CD4-positive, alpha-beta memory T cell (primary cell): Measurements from ENCODE around the gene VPS72. TPM values are rescaled to one million over a fixed set of nuclear protein-coding genes. Genes with fewer than 3 reads are reported as not detected.

Experiments used
- CTCF ChIA-PET: fragments of 350-600 bp; sonication (Branson Sonifier 250); formaldehyde crosslinking; loops from one replicate; lab custom pipeline; 2021; ENCODE audit warnings: inconsistent platforms; ENCODE audit not compliant: partially characterized antibody; lab: Charles Lee
- POLR2A ChIA-PET: fragments of 350-600 bp; sonication (Branson Sonifier 250); formaldehyde crosslinking; loops from one replicate; lab custom pipeline; 2021; ENCODE audit not compliant: partially characterized antibody; lab: Charles Lee
- DNase-seq, 5 donors: peaks; one replicate each; pipeline versions ENCODE4 v3.0.0 to v3.0.0-alpha.2; 2020 to 2022; ENCODE audit warnings: mixed read lengths in 1 of 5
- H3K27ac ChIP-seq: one replicate; pipeline ENCODE4 v1.7.0; 2013; ENCODE audit warnings: low read depth, low read length
- H3K27me3 ChIP-seq: 2 replicates; pipeline ENCODE4 v1.7.0; 2013; ENCODE audit warnings: mild to moderate bottlenecking, low read length, moderate library complexity; ENCODE audit not compliant: insufficient read depth
- H3K36me3 ChIP-seq: 2 replicates; pipeline ENCODE4 v1.7.0; 2013; ENCODE audit warnings: mild to moderate bottlenecking, low read length, moderate library complexity; ENCODE audit not compliant: insufficient read depth
- H3K4me1 ChIP-seq: 2 replicates; pipeline ENCODE4 v1.7.0; 2013; ENCODE audit warnings: mild to moderate bottlenecking, low read length, moderate library complexity; ENCODE audit not compliant: insufficient read depth
- H3K4me3 ChIP-seq, 2 donors: one replicate each; pipeline ENCODE4 v1.7.0; 2013; ENCODE audit warnings: low read length in 2 of 2, mild to moderate bottlenecking in 1 of 2
- H3K9me3 ChIP-seq, 2 donors: one replicate each; pipeline ENCODE4 v1.7.0; 2013; ENCODE audit warnings: low read length in 2 of 2, control low read depth in 1 of 2; ENCODE audit not compliant: control insufficient read depth in 1 of 2
- H3K27ac Mint-ChIP-seq, 7 donors: one replicate each; pipeline ENCODE4 v1.8.0; 2020 to 2021; ENCODE audit warnings: mixed read lengths in 7 of 7, mild to moderate bottlenecking in 6 of 7, inconsistent platforms in 3 of 7, moderate library complexity in 3 of 7
- H3K27me3 Mint-ChIP-seq, 2 donors: one replicate each; pipeline ENCODE4 v1.8.0; 2020 to 2021; ENCODE audit warnings: mixed read lengths in 2 of 2
- H3K36me3 Mint-ChIP-seq, 2 donors: one replicate each; pipeline ENCODE4 v1.8.0; 2020 to 2021; ENCODE audit warnings: mixed read lengths in 2 of 2, inconsistent platforms in 1 of 2, mild to moderate bottlenecking in 1 of 2
- H3K4me1 Mint-ChIP-seq, 4 donors: one replicate each; pipeline ENCODE4 v1.8.0; 2020 to 2021; ENCODE audit warnings: mixed read lengths in 4 of 4, mild to moderate bottlenecking in 1 of 4
- H3K4me3 Mint-ChIP-seq, 8 donors: one replicate each; pipeline ENCODE4 v1.8.0; 2020 to 2021; ENCODE audit warnings: mixed read lengths in 8 of 8, mild to moderate bottlenecking in 7 of 8, moderate library complexity in 6 of 8, inconsistent platforms in 3 of 8
- H3K9me3 Mint-ChIP-seq, 8 donors: one replicate each; pipeline ENCODE4 v1.8.0; 2020 to 2021; ENCODE audit warnings: mixed read lengths in 8 of 8, mild to moderate bottlenecking in 5 of 8, inconsistent platforms in 3 of 8, moderate library complexity in 1 of 8
- intact Hi-C: fragments of 100-400 bp; cut with micrococcal nuclease; formaldehyde crosslinking; loops from one replicate; pipeline ENCODE4 v1.15.1; 2023
- polyA plus RNA-seq, 2 donors: library from polyadenylated mRNA; unstranded; fragments of 300-500 nt; fragmentation: Illumina TruSeq; gene quantifications; one replicate each; pipeline ENCODE4 v1.2.3, GENCODE V29; 2021
- total RNA-seq, 2 experiments: library from RNA; stranded (reverse); gene quantifications; one replicate each; pipeline ENCODE4 v1.2.3, GENCODE V29; 2021

Gene VPS72
- total and polyA plus RNA-seq, 4 experiments from 2014 or later = 68.1 to 102 (median 74.5) TPM

DNA sequence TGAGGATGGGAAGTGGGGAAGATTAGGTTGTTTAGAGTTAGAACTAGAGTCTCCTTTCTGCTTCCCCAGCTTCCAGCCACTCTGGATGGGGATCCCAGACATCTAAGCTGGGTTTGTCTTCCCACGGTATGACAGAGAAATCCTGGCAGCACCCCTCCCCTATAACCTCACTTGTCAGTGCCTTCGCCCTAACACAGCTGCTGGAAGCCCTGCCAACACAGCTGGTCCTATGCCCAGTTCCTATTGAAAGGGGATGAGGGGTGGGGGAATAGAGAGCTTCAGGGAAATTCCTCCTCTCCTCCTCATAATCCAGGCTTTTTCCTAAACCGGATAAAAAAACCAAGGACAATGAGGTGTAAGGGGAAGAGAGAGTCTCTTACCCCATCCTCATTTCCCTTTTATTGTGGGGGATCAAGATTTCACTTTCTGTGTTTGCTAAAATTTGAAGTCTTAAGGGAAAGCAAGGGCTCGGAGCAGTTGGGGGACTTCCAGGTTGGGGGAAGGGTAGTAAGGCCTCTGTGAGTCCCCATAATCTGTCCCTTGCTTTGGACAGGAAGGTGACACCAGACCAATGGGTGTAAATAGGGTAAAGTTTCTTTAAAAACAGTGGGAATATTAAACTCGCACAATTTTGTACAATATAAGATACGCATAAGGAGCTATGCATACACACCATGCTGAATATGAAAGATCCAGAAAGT is 14.8 kb downstream of the VPS72 start:
- Histone ChIP-seq H3K36me3 (peaks cover 49% of the 10 kb centered on the region), H3K4me3 (no peak overlapping the region), H3K27me3 (no peaks in the 10 kb centered on the region), H3K9me3 (no peaks in the 10 kb centered on the region), H3K27ac (no peak overlapping the region), H3K4me1 (no peaks in the 10 kb centered on the region)
- Mint-ChIP-seq H3K4me3 (no peak overlapping the region), H3K4me1 (peaks cover 0 to 2% (median under 1%) of the 10 kb centered on the region in 4 donors), H3K27me3 (no peaks in the 10 kb centered on the region), H3K27ac (peak overlapping the region in 5 of 7 donors; percentile 7 to 78 (median 29)), H3K9me3 (no peaks in the 10 kb centered on the region), H3K36me3 (peaks cover 39 to 77% of the 10 kb centered on the region in 2 donors)
- intact Hi-C loops = no loop called here
- no peak for DNase-seq
- ChIA-PET CTCF (interaction anchor here (0.7 to 2.1 kb wide), 5 partner anchors 9 to 165 kb away, joined by 3 to 13 read pairs (median 5); no protein-coding TSS in a partner anchor), POLR2A (interaction anchor here (2.2 kb wide), 1 partner anchor 9 kb away, joined by 9 read pairs; the partner anchor contains the start of genes LYSMD1 and SCNM1)

DNA sequence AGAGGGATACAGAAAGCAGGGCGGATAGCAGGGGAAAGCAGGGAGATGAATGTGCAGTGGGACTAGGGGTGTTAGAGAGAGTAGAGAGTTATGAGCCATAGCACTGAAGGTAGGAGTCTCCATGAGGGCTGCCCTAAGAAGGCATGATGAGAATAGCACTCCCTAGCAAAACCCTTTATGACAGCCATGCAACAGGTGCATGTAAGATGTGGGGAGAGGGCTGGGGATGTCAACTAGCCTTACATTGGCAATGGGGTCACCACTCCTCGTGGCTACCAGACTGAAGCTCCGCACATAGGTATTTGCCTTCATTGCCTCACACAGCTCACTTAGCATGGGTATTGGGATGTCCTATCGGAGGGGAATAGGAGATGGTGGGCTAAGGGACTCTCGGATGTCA is 18.8 kb downstream of the VPS72 start:
- Histone ChIP-seq H3K4me1 (peaks cover 14% of the 10 kb centered on the region), H3K4me3 (no peak overlapping the region), H3K27ac (no peak overlapping the region), H3K9me3 (no peaks in the 10 kb centered on the region), H3K27me3 (no peaks in the 10 kb centered on the region), H3K36me3 (peaks cover 36% of the 10 kb centered on the region)
- intact Hi-C loops = no loop called here
- H3K9me3 Mint-ChIP-seq = peaks cover 0 to under 1% (median 0%) of the 10 kb centered on the region in 8 donors
- ChIA-PET POLR2A (interaction anchor here (0.6 to 6.9 kb wide), 4 partner anchors 13 to 542 kb away, joined by 3 to 79 read pairs (median 10); partner anchors contain the start of genes TNFAIP8L2 and VPS72), CTCF (interaction anchor here (1.3 to 2.6 kb wide), 2 partner anchors 15 to 72 kb away, joined by 3 to 5 read pairs; partner anchors contain the start of gene TNFAIP8L2)
- H3K4me3 Mint-ChIP-seq = no peak overlapping the region
- H3K27ac Mint-ChIP-seq = peak overlapping the region in 4 of 7 donors; percentile 19 to 71 (median 50)
- H3K36me3 Mint-ChIP-seq = peaks cover 32 to 67% of the 10 kb centered on the region in 2 donors
- H3K4me1 Mint-ChIP-seq = peaks cover 10 to 17% (median 14%) of the 10 kb centered on the region in 4 donors
- no peaks in the 10 kb centered on the region for H3K27me3 Mint-ChIP-seq
- no peak for DNase-seq

DNA sequence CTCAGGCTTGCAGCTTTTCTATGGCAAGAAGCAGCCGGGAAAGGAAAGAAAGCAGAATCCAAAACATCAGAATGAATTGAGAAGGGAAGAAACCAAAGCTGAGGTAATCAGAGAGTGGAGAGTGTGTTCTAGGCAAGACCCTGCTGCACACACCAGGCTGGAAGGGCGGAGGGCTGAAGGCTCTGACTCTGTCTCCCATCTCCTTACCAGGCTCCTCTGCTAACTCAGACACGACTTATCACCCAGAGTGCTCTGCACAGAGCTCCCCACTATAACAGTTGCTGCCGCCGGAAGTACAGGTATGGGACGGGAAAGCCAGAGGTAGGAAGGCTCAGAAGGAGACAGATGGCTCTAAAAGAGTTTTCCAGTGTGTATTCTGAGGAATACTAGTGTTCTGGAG is 22.9 kb downstream of the VPS72 start:
- peaks cover 2% of the 10 kb centered on the region in 2 donors for H3K27me3 Mint-ChIP-seq
- peak overlapping the region; percentile 73 for H3K27ac ChIP-seq
- POLR2A ChIA-PET = interaction anchor here (0.6 to 6.9 kb wide), 11 partner anchors 8 to 812 kb away, joined by 3 to 79 read pairs (median 7); partner anchors contain the start of genes MINDY1, PIP5K1A, TMOD4 and TNFAIP8L2
- CTCF ChIA-PET = interaction anchor here (1.2 to 3.5 kb wide), 3 partner anchors 10 to 67 kb away, joined by 4 to 17 read pairs (median 6); partner anchors contain the start of gene TNFAIP8L2
- H3K4me1 ChIP-seq = peaks cover 30% of the 10 kb centered on the region
- intact Hi-C loops = no loop called here
- H3K27ac Mint-ChIP-seq = peak overlapping the region; percentile 26 to 98 (median 81)
- H3K4me3 ChIP-seq = peak overlapping the region in 1 of 2 donors; percentile 91
- H3K4me3 Mint-ChIP-seq = peak overlapping the region; percentile 94 to 100 (median 98)
- peaks cover 0 to 5% (median 0%) of the 10 kb centered on the region in 8 donors for H3K9me3 Mint-ChIP-seq
- no peaks in the 10 kb centered on the region for H3K27me3 ChIP-seq
- peaks cover 21 to 51% (median 38%) of the 10 kb centered on the region in 4 donors for H3K4me1 Mint-ChIP-seq
- H3K36me3 Mint-ChIP-seq = peaks cover 29 to 61% of the 10 kb centered on the region in 2 donors
- H3K9me3 ChIP-seq = no peaks in the 10 kb centered on the region
- no peak for DNase-seq
- peaks cover 27% of the 10 kb centered on the region for H3K36me3 ChIP-seq

DNA sequence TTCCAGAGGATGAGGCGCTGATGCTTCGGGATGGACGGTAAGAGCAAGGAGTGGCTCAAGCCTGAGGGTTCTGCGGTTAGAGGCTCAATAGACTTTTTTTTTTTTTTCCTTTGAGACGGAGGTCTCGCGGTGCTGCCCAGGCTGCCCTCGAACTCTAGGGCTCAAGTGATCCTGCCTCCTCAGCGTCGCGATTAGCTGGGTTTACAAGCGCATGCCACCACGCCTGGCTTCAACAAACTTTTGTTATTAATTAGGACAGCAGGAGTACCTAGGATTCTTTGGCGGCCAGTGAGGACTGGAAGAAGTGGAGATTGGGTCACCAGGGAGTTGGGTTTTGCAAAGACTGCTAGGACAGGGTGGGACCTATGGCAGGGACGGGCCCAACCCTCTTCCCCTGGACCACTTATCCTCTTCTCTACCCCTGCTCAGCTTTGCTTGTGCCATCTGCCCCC is 23.5 kb downstream of the VPS72 start:
- Mint-ChIP-seq H3K27me3 (peaks cover 2% of the 10 kb centered on the region in 2 donors), H3K9me3 (peaks cover 0 to 5% (median 0%) of the 10 kb centered on the region in 8 donors), H3K36me3 (peaks cover 35 to 63% of the 10 kb centered on the region in 2 donors), H3K4me3 (peak overlapping the region; percentile 94 to 100 (median 98)), H3K27ac (peak overlapping the region; percentile 93 to 99 (median 98)), H3K4me1 (peaks cover 26 to 57% (median 43%) of the 10 kb centered on the region in 4 donors)
- POLR2A ChIA-PET = interaction anchor here (0.6 to 6.9 kb wide), 18 partner anchors 9 to 811 kb away, joined by 3 to 79 read pairs (median 4); partner anchors contain the start of genes C1orf56, MINDY1, PIP5K1A and PSMD4
- intact Hi-C loops = loop anchor here (1.0 kb wide), 3 partner anchors 24 to 88 kb away; partner anchors contain the start of genes PIP5K1A, PSMD4 and VPS72
- Histone ChIP-seq H3K4me3 (peak overlapping the region; percentile 91 to 99), H3K4me1 (peaks cover 36% of the 10 kb centered on the region), H3K9me3 (no peaks in the 10 kb centered on the region), H3K27ac (peak overlapping the region; percentile 73), H3K36me3 (peaks cover 27% of the 10 kb centered on the region), H3K27me3 (no peaks in the 10 kb centered on the region)
- CTCF ChIA-PET = interaction anchor here (0.7 to 3.5 kb wide), 6 partner anchors 9 to 174 kb away, joined by 3 to 17 read pairs (median 5); partner anchors contain the start of genes TMOD4, TNFAIP8L2 and VPS72
- DNase-seq = no peak

DNA sequence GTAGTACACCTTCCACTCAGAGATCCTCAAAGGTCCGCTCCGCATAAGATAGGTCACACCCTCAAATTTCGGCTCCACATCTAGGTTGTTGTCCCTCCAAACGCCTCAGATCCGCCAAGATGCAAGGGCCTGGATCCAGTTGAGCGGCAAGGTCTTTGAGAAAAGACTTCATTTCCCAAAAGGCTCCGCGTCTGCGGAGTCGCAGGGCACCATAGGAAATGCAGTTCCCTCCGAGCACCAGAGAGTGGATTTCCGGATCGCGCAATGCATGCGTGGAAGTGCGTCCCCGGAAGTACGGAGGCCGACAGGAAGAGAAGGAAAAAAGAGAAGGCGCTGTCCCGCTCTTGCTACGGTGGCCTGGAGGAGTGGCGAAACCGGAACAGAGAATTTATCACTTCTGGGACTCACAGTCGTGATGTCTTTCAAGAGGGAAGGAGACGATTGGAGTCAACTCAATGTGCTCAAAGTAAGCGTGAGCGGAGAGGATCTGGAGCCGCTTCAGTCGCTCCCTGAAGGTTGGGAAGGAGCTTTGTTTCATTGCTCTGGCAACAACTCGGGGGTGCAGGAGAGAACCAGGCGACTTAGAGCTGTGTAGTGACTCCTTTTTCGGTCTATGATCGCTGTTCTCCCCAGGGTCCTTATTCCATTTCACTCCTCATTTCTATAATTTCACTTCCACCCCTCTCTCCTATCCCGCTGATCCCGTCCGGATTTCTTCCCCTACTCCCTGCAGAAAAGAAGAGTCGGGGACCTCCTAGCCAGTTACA is 24.1 kb downstream of the VPS72 start, which contains the start of the genes LYSMD1 and SCNM1:
LYSMD1 (minus strand) TSS at position 165 of the 767 bp plus-strand sequence. CDS start 644 bp downstream, outside the sequence.
SCNM1 (plus strand) TSS at position 407 of the 767 bp plus-strand sequence; CDS start at position 416, 9 bp downstream.
- Histone ChIP-seq H3K27me3 (no peaks in the 10 kb centered on the region), H3K4me1 (peaks cover 42% of the 10 kb centered on the region), H3K9me3 (no peaks in the 10 kb centered on the region), H3K4me3 (peak within 1 kb of the TSS; percentile 91 to 99), H3K27ac (peak within 1 kb of the TSS; percentile 73), H3K36me3 (peaks cover 23% of the 10 kb centered on the region)
- Mint-ChIP-seq H3K36me3 (peaks cover 34 to 60% of the 10 kb centered on the region in 2 donors), H3K4me1 (peaks cover 29 to 62% (median 47%) of the 10 kb centered on the region in 4 donors), H3K4me3 (peak within 1 kb of the TSS; percentile 94 to 100 (median 98)), H3K27me3 (peaks cover 2% of the 10 kb centered on the region in 2 donors), H3K27ac (peak within 1 kb of the TSS; percentile 93 to 99 (median 98)), H3K9me3 (peaks cover 0 to 5% (median 0%) of the 10 kb centered on the region in 8 donors)
- POLR2A ChIA-PET = interaction anchor here (0.6 to 6.9 kb wide), 18 partner anchors 9 to 160 kb away, joined by 3 to 79 read pairs (median 4); partner anchors contain the start of genes C1orf56, MINDY1, PIP5K1A and PSMD4
- CTCF ChIA-PET = interaction anchor here (0.7 to 3.5 kb wide), 7 partner anchors 9 to 175 kb away, joined by 3 to 17 read pairs (median 5); partner anchors contain the start of genes TMOD4, TNFAIP8L2 and VPS72
- intact Hi-C loops = loop anchor here (1.0 kb wide), 4 partner anchors 9 to 88 kb away; partner anchors contain the start of genes PIP5K1A, PSMD4 and VPS72
- peak; percentile 97 to 98 (median 97) for DNase-seq

DNA sequence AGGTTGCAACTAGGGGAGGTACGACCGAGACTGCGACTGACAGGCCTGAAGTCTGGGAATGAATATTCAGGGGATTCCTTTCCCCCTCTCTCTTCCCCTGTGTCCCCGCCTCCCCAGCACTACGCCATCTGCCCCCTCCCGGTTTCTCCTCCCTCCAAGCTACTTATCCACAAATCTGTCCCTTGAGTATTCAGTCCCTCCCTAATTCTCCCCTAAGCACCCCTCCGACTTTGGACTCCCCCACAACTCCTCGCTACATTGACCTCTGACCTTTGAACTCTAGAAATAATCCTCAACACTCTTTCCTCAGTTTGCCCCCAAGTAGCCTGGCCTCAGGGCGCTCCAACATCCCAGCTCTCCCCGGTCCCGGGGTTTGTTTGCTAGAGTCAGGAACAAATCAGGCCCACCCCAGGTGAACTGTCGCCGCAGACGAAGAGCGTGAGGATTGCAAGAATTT is 24.7 kb downstream of the VPS72 start:
- H3K27ac ChIP-seq = peak overlapping the region; percentile 73
- no peaks in the 10 kb centered on the region for H3K27me3 ChIP-seq
- peak overlapping the region in 1 of 2 donors; percentile 49 for H3K4me3 ChIP-seq
- no peak for DNase-seq
- intact Hi-C loops = loop anchor here (1.0 kb wide), 1 partner anchor 8 kb away; no protein-coding TSS in a partner anchor
- H3K4me1 ChIP-seq = peaks cover 48% of the 10 kb centered on the region
- ChIA-PET CTCF (interaction anchor here (1.2 kb wide), 2 partner anchors 9 to 66 kb away, joined by 6 to 10 read pairs; partner anchors contain the start of gene TNFAIP8L2), POLR2A (interaction anchor here (0.6 to 6.9 kb wide), 11 partner anchors 8 to 159 kb away, joined by 3 to 79 read pairs (median 6); partner anchors contain the start of genes C1orf56, MINDY1, PIP5K1A and PSMD4)
- peak overlapping the region; percentile 94 to 100 (median 98) for H3K4me3 Mint-ChIP-seq
- H3K9me3 Mint-ChIP-seq = peaks cover 0 to 5% (median 0%) of the 10 kb centered on the region in 8 donors
- peaks cover 20% of the 10 kb centered on the region for H3K36me3 ChIP-seq
- H3K27ac Mint-ChIP-seq = peak overlapping the region; percentile 93 to 99 (median 98)
- H3K9me3 ChIP-seq = no peaks in the 10 kb centered on the region
- peaks cover 34 to 56% of the 10 kb centered on the region in 2 donors for H3K36me3 Mint-ChIP-seq
- H3K27me3 Mint-ChIP-seq = peaks cover 2% of the 10 kb centered on the region in 2 donors
- peaks cover 31 to 68% (median 51%) of the 10 kb centered on the region in 4 donors for H3K4me1 Mint-ChIP-seq
